Mesenteric fat pad (tissue), 1 donor: ENCODE data around the gene SCAF4. TPM values are rescaled to one million over a fixed set of nuclear protein-coding genes. Genes with fewer than 3 reads are reported as not detected.
A peak's percentile ranks its signal among the peaks of the same experiment; 100 is the strongest.
"Not testable (repeated sequence)": the region's sequence is repeated elsewhere in the genome, so short reads cannot be mapped to it uniquely, and the experiment has no call there.

ENCODE experiments used
- DNase-seq: peaks from one replicate; pipeline ENCODE4 v3.0.0-alpha.2; 2020; ENCODE audit warnings: low spot score
- total RNA-seq: library from RNA; stranded (reverse); fragmentation: NEBNext Ultra II Directional; extraction: Animal tissue kit (Norgen Biotek cat#: 25700); gene quantifications from one replicate; pipeline ENCODE4 v1.2.1, GENCODE V29; 2021
- donor health status: DM: yes; HTN: yes; CAD: no.

SCAF4 gene
- total RNA-seq, 1 donor from 2014 or later: 31.8 TPM

DNA sequence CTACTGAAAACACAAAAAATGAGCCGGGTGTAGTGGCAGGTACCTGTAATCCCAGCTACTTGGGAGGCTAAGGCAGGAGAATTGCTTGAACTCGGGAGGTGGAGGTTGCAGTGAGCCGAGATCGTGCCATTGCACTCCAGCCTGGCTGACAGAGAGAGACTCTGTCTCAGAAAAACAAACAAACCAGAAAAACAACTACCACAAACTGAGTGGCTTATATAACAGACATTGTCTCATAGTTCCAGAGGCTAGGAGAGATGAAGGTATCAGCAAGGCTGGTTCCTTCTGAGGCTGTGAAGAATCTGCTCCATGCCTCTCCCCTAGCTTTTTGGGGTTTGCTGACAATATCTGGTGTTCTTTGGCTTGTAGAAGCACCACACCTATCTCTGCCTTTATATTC, 80.4 kb downstream of the SCAF4 start:
- DNase-seq: not testable (repeated sequence)

DNA sequence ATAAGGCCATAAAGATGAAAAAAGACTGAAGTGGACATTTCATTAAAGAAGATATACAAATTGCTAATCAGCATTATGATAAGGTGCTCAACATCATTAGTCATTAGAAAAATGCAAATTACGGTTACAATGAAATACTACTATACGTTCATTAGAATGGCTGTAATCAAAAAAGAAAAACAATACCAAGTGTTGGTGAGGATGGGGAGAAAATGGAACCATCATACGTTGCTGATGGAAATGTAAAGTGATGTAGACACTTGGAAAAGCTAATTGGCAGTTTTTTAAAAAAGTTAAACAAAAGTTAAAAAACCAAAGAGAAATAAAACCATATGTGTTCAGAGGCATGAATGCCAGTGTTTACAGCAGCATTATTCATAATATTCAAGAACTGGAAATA, 81.0 kb downstream of the SCAF4 start:
- DNase-seq: no peak

DNA sequence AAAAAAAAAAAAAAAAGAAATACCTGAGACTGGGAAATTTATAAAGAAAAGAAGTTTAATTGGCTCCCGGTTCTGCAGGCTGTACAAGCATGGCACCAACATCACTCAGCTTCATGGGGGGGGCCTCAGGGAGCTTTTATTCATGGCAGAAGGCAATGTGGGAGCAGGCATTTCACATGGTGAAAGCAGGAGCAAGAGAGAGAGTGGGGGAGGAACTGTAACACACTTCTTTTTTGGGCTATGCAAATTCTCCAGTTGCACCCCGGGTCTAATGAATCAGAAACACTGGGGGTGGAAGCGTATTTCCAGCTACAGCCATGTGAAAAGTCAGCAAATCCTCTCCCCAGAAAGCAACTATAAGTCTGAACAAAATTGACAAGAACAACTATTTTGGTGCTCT, 84.3 kb downstream of the SCAF4 start:
- no peak for DNase-seq

DNA sequence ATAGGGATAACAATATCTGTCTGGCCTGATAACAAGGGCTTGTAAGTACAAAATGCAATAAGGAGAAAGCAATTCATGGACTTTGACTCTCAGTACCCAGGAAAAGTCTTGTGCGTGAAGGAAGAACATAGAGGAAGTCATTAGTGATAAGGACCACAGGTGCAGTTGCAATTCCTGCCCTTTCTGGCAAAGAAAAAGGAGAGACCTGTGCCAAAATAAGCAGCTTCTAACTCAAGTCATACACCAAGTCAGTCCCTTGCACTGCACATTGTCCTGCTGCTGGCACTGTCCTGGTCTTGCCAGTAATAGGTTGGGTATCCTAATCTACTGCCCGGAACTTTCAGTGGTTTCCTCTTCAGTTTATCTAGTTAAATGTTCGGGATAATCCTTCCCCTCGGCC, 87.3 kb downstream of the SCAF4 start:
- DNase-seq: peak; percentile 41

DNA sequence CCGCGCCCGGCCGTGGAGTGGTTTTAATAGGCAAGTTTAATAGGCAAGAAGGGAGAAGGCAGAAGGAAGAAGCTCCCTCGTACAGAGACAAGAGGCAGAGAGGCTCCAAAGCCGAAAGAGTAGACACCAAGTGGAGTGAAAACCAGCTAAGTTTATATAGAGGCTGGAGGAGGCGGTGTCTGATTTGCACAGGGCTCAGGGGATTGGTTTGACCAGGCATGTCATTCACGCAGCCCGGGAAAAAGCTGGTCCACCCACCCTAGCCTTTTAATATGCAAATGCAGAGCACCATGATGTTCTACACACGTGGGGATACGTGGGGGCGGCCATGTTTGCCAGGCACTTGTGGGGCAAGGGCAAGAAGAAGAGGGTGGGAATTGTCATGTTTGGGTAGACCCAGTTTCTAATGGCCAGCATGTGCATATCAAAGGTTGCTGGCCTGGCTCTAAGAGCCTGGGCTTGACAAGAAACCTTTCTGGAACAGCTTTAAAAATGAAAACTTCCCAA, 90.4 kb downstream of the SCAF4 start:
- peak; percentile 45 for DNase-seq

DNA sequence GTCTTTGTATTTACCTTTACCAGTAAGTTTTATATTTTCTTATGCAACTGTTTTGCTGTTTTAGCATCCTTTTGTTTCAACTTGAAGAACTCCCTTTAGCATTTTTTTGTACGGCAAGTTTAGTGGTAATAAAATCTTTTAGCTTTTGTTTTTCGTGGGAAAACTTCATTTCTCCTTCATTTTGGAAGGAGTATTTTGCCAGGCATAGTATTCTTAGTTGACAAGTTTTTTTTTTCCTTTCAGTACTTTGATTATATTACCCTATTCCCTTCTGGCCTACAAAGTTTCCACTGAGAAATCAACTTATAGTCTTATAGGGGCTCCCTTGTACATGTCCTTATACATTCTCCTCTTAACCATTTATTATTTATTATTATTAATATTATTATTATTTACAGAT, 95.0 kb downstream of the SCAF4 start:
- no peak for DNase-seq

DNA sequence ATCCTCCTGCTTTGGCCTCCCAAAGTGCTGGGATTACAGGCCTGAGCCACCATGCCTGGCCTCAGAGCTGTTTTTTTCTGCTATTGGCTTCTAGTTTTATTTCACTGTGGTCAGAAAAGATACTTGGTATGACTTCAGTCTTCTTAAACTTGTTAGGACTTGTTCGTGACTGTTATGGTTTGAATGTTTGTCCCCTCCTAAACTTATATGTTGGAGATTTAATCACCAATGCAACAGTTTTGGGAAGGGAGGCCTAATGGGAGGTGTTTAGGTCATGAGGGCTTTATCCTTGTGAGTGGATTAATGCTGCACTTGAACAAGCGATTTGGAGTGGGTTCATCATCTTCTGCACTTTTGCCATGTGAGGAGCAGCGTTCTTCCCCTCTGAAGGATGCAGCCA, 96.9 kb downstream of the SCAF4 start:
- DNase-seq: no peak

DNA sequence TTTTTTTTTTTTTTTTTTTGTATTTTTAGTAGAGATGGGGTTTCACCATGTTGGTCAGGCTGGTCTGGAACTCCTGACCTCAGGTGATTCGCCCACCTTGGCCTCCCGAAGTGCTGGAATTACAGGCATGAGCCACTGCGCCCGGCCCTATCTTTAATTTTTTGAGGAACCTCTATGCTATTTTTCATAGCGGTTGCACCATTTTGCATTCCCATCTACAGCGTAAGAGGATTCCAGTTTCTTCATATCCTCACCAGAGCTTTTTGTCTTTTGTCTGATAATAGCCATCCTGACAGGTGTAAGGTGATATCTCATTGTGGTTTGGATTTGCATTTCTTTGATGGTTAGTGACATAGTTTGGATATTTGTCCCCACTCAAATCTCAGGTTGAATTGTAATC, 100.0 kb downstream of the SCAF4 start:
- not testable (repeated sequence) for DNase-seq

DNA sequence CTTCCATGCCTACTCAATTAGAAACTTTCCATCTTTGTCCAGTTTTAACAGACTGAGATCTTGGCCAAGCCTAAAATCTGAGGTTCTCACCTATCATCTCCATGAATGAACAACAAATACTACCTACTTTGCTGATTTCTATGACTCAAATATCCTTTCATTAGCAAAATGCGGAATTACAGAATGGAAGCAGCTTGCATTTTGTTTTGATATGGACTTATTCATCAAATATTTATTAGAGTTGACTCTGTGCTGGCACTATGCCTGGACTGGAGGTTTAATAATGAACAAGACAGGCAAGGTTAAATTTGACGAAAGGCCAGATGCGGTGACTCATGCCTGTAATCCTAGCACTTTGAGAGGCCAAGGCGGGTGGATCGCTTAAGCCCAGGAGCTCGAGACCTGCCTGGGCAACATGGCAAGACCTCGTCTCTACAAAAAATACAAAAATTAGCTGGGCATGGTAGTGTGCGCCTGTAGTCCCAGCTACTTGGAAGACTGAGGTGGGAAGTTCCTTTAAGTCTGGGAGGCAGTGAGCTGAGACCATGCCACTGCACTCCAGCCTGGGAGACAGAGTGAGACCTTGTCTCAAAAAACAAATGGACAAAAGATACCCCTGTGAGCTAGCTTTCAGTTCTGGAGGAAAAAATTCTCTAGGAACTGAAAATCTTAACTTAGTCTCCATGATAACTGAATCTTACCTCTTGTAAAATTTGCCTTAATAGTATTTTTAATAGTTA, 101.8 kb downstream of the SCAF4 start:
- peak; percentile 45 for DNase-seq

DNA sequence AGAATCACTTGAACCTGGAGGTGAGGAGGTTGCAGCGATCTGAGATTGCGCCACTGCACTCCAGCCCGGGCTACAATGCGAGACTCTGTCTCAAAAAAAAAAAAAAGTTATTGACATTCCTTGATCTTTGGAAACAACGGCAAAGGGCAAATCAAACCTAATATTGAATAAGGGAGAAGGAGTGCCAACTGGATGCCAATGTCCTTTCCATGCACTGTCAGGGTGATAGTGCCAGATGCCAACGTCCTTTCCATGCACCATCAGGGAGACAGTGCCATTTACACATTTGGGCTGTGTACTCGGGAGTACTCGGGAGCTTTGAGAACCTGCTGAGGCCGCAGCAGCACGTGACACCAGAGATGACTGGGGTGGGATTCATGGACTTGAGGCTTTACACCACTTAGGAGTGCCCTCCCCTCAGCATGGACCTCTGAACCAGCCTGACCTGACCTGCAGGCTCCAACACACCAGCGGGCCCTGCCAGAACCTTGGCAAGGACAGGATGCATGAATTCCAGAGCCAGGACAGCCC, 106.9 kb downstream of the SCAF4 start:
- peak; percentile 81 for DNase-seq

DNA sequence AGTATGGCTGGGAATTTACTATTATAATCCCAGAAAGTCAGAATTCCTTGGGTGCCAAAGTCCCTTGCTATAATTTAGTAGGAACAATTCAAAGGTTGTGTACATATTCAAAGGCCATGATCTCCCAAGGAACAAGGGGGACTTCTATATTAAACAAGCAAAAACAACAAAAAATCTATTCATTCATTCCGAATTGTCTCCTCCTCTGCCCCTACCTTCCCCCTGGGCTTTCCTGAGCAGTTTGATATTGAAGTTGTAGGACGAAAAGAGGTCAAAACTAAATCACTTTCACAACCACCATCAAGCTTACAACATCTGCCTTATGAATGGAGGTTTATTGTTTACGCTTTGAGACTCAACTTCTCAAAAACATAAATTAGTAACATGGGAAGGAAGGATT, 107.7 kb downstream of the SCAF4 start:
- DNase-seq: no peak

DNA sequence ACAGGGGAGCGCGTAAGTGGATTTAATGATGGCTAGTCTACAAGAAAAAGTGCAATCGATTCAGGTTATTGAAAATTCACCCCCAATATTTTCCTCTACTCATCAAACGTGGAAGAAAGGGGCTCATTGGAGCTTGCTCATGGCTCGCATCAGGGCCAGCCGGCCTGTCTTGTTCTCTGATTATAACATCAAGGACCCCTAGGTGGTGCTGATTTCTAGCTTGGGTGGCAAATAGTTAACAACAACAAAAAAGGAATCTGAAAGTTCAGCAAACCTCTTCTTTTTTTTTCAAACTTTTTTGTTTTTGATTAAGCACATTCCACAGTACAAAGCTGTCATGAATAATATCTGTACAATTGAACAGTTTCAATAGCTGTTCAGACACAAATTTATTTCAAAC, 108.3 kb downstream of the SCAF4 start:
- no peak for DNase-seq

DNA sequence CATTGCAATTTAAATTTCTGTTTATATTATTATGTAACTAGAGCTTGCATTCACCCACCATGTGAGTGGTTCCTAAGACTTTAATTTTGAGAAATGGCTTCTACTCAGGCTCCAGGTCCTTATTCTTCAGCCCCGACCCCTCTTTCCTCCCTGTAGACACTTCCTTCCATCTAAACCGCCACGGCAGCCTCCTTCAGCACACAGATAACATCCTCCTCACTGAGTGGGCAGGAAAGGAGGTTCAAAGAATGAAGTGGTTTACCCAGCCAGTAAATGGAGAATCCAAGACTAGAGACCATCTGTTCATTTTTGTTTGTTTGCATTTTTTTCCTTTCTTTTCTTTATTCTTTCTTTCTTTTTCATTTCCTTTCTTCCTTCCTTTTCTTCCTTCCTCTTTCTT, 109.5 kb downstream of the SCAF4 start:
- no peak for DNase-seq

Other genes with a start within 250 kb of the SCAF4 start
- 258 TPM for gene SOD1, start 72.4 kb downstream of the SCAF4 start, total RNA-seq
- gene HUNK, start 140.9 kb upstream of the SCAF4 start, total RNA-seq: 0.55 TPM